Amniotic stem cell (primary cell): ENCODE data around the gene MOB2.
A peak's percentile ranks its signal among the peaks of the same experiment; 100 is the strongest.
"Not testable (repeated sequence)": the region's sequence is repeated elsewhere in the genome, so short reads cannot be mapped to it uniquely, and the experiment has no call there.

Source experiments
- DNase-seq: peaks from one replicate; lab custom pipeline; 2025; lab: John Stamatoyannopoulos, UW

The MOB2 gene

DNA sequence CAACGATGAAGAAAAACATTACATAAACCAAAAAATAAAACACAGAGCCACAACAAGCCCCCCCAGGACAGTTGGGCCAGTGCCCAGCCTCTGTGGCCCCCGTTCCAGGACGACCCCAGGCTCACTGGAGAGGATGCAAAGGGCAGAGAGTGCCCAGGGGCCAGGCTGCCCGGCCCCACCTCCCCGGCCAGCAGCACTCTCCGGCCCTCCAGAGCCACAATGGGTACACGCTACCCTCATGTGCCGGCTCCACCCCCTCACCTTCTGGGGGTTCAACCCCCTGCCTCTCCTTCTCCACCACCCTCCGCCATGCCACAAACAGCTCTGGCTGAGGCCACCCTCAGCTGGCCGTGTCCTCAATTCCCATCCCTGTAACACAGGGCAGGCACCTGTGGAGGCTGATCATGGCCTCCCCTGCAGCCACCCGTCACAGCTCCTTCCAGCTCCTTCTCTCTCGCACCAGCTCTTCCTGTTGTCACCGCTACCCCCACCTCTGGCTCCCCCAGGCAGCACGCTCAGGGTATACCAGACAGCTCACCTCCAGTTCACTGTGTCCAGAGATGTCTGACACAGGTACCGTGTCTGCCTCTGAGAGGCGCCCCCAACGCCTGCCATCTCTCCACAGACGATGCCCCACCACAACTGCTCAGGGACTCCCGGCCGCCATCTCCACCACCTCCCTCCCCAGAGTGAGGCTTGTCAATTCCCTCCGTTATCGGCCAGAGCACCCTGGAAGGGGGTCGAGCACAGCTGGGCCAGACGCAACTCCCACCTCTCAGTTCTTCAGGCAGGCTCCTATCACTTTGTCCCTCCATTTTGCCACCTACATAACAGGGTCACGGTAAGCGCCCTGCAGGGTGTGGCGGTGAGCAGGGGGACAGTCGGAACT lies 30.8 kb upstream of the MOB2 start:
- DNase-seq, result no peak

GRCh38 chr11:1516273-1517067 lies 29.9 kb upstream of the MOB2 start:
- peak; percentile 17 for DNase-seq

- peak; percentile 9 for DNase-seq
These were observed 28.8 kb upstream of the MOB2 start for GRCh38 chr11:1515082-1516060.

- DNase-seq, result no peak
These were observed 27.9 kb upstream of the MOB2 start for GRCh38 chr11:1514336-1515061.

- no peak for DNase-seq
These were observed 27.0 kb upstream of the MOB2 start for GRCh38 chr11:1513326-1514296.

GRCh38 chr11:1512531-1513258 lies 26.1 kb upstream of the MOB2 start:
- DNase-seq, result not testable (repeated sequence)

- no peak for DNase-seq
These were observed 25.4 kb upstream of the MOB2 start for GRCh38 chr11:1511937-1512496.

- no peak for DNase-seq
These were observed 24.3 kb upstream of the MOB2 start for GRCh38 chr11:1510928-1511327.

- not testable (repeated sequence) for DNase-seq
These were observed 23.8 kb upstream of the MOB2 start for GRCh38 chr11:1510351-1510750.

DNA sequence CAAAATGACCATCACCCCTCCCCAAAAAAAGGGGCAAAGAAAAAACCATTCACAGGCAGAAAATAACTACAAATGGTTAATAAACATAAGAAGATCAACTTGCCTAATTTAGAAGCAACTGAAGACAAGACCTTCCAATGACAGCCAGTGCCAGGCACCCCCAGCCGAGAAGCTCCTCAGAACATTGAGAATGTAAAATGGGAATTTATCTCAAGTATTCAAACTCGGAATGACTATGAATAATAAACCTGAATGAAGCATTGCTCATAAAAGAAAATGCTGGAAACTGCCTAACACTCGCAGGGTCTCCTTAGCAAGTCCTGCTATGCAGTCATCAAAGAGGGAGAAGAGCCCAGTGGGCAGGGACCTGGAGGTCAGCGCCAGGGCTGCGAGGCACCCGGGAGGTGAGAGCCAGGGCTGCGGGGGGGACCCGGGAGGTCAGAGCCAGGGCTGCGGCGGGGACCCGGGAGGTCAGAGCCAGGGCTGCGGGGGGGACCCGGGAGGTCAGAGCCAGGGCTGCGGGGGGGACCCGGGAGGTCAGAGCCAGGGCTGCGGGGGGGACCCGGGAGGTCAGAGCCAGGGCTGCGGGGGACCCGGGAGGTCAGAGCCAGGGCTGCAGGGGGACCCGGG lies 23.2 kb upstream of the MOB2 start:
- no peak for DNase-seq

GRCh38 chr11:1508986-1509385 lies 22.4 kb upstream of the MOB2 start:
- DNase-seq, result no peak

DNA sequence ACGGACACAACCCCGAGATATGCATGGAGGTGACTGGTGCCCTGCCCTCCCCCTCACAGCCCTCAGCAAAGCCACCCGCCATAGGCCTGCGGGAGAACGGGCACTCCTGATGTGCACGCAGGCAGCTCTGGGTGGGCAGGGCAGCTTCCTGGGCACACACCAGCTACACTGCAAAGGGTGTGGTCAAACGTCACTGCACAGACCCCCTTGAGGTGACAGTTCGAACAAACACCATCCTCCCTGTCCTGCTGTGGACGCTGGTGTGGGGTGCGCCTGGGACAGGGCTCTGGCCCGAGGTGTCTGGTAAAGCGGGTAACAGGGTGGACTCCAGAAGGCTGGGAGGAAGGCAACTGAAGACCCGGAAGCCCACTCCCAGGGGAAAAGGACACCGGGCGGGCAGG lies 21.9 kb upstream of the MOB2 start:
- DNase-seq, result no peak

DNA sequence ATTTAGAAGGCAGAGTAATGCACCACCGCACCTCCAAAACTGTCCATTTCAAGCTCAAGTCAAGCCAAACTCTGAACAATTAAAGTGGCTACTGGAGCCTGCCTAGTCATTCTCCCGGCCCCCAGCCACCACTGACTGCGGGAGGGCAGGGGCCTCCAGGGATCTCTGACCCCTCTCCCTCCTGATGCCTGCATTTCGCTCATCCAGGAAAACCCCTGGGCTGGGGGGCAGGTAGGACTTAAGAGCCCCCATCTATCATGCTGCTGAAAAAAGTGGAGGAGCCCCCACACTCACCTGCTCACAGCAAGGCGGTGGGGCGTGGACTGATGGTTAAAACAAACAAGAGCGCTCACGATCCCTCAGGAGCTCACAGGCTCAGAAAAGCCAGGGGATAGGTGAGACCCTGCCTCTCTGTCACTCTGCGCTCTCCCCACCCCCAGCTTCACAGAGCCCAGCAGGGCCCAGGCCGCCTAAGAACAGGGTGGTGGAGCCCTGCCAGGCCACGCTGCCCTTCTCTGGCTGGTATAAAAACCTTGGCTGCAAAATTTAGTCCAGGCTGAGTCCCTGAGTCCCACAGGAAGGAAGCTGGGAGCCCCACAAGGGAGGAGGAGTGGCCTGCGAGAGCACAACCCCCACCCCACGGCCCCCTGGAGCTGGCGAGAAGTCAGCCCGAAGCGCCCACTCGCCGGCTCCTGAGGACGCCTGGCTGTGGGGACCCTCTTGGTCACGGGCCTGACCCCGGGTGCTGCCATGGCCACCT lies 21.0 kb upstream of the MOB2 start:
- DNase-seq, result no peak

DNA sequence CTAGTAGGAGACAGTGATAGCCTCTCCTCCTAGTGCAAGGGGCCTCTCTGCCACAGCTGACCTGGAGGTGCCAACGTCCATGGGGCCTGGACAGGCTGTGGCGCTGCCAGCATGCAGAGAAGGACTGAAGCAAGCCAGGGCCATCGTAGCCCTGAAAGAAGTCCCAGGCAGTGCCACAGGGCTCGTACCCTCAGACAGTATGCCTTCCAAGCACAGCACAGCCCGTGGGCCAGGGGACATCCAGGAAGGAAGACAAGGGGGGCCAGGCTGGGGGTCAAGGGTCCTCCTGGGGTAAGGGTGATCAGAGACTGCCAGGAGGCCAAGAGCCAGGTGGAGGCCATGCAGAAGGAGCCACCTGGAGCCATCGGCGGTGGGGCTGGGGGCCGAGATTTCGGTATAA lies 20.4 kb upstream of the MOB2 start:
- no peak for DNase-seq

DNA sequence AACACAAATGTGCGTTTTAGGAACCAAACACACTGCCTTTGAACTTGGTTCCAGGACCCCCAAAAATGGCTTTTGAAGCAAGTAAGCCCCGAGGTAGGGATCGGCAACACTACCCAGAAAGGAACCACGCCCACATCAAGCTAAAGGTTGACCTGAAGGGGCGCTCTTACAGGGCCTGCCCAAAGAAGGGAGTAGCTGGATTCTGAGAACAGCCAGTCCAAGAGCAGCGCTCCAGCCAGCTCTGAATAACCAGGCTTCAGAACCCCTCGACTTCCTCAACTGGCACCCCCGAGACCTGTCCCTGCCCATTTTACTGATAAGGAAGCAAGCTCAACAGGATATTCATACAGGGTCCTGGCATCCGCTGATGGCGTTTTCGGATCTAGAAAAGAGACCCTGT lies 18.9 kb upstream of the MOB2 start:
- no peak for DNase-seq

- no peak for DNase-seq
These were observed 18.2 kb upstream of the MOB2 start for GRCh38 chr11:1504581-1505290.

- no peak for DNase-seq
These were observed 17.6 kb upstream of the MOB2 start for GRCh38 chr11:1504138-1504537.
